A549 (cell line): ENCODE measurements around the gene STOML2.

Experiments used
- CTCF ChIP-seq: fragments of >200 bp; sonication (Bioruptor Twin); formaldehyde crosslinking; IDR thresholded peaks from 3 replicates; pipeline ENCODE4 v1.5.1; 2016
- FOSL2 ChIP-seq, 2 experiments: fragments of 450-650 bp in 1 of 2; fragments of >200 bp in 1 of 2; sonication (Bioruptor Twin) in 1 of 2; formaldehyde crosslinking; IDR thresholded peaks; 2 replicates each; pipeline versions ENCODE4 v1.5.0 to v1.6.1; 2016 to 2020; ENCODE audit warnings: mild to moderate bottlenecking in 1 of 2, moderate library complexity in 1 of 2
- MAX ChIP-seq: IDR thresholded peaks from 2 replicates; pipeline ENCODE4 v1.6.1; 2012
- POLR2A ChIP-seq: IDR thresholded peaks from 2 replicates; pipeline ENCODE4 v1.6.1; 2012; ENCODE audit warnings: mild to moderate bottlenecking, low read length
- RNF2 ChIP-seq: fragments of 200-600 bp; sonication (generic); IDR thresholded peaks from 2 replicates; pipeline ENCODE4 v1.6.1; 2016; ENCODE audit warnings: low read depth, mild to moderate bottlenecking, antibody characterized with exemption, moderate library complexity, borderline replicate concordance
- USF2 ChIP-seq: fragments of 450-650 bp; IDR thresholded peaks from 2 replicates; pipeline ENCODE4 v1.6.1; 2014; ENCODE audit warnings: antibody characterized with exemption

DNA sequence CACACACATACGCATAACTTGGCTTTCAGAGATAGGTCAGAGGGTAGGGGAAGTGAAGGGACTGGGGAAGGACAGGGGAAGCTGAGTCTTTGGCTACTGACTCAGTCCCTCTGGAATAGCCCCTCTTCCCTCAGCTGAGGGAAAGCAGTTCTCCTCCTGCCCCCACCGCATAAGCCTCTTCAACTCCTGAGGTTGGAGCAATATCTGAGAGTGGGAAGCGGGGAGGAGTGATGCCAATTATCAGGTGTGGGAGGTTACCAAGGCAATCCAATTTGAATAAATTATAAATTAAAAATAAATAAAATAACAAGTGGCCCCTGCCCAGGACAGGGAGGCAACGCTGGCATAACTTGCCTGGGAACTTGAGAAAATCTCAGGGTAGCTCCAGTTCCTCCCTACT is 1.7 kb upstream of the STOML2 start:
- TF ChIP-seq RNF2 (no peak), USF2 (no peak), FOSL2 (IDR thresholded peaks at IDR 0.05) (no peak), FOSL2 (CRISPR knock-in tag; IDR thresholded peaks at IDR 0.05) (no peak), POLR2A (no peak), CTCF (no peak), MAX (no peak)
